Mesenchymal stem cell (in vitro differentiated cells and primary cell): ENCODE data around the gene FKBP8.

Experiments used
- DNase-seq: peaks from one replicate; pipeline ENCODE4 v3.0.0-alpha.2; 2013
- H2AFZ ChIP-seq: one replicate; pipeline ENCODE4 v1.6.1; 2013; ENCODE audit warnings: low read depth, mild to moderate bottlenecking, control low read depth, inconsistent platforms, low read length, moderate library complexity
- H2AK5ac ChIP-seq: 2 replicates; pipeline ENCODE4 v1.6.1; 2013; ENCODE audit warnings: low read length, moderate library complexity, mild to moderate bottlenecking, inconsistent platforms; ENCODE audit not compliant: severe bottlenecking
- H2BK120ac ChIP-seq: one replicate; pipeline ENCODE4 v1.6.1; 2013; ENCODE audit warnings: low read depth, mild to moderate bottlenecking, inconsistent platforms, low read length, moderate library complexity
- H2BK12ac ChIP-seq, 2 experiments: one replicate each; pipeline ENCODE4 v1.6.1; 2013; ENCODE audit warnings: inconsistent platforms in 2 of 2, low read length in 2 of 2, mild to moderate bottlenecking in 2 of 2, moderate library complexity in 2 of 2, control low read depth in 1 of 2
- H2BK15ac ChIP-seq: one replicate; pipeline ENCODE4 v1.6.1; 2013; ENCODE audit warnings: mild to moderate bottlenecking, low read depth, inconsistent platforms; ENCODE audit not compliant: poor library complexity, severe bottlenecking
- H2BK5ac ChIP-seq: 2 replicates; pipeline ENCODE4 v1.6.1; 2013; ENCODE audit warnings: low read depth, mild to moderate bottlenecking, low read length, control low read depth, inconsistent platforms; ENCODE audit not compliant: poor library complexity, severe bottlenecking
- H3K14ac ChIP-seq, 2 experiments: one replicate each; pipeline ENCODE4 v1.6.1; 2013; ENCODE audit warnings: inconsistent platforms in 2 of 2, low read length in 2 of 2, control low read depth in 1 of 2, mild to moderate bottlenecking in 1 of 2, moderate library complexity in 1 of 2
- H3K18ac ChIP-seq, 2 experiments: one replicate each; pipeline ENCODE4 v1.6.1; 2013; ENCODE audit warnings: inconsistent platforms in 2 of 2, low read length in 2 of 2, control low read depth in 1 of 2, low read depth in 1 of 2, mild to moderate bottlenecking in 1 of 2
- H3K23ac ChIP-seq, 2 experiments: one replicate each; pipeline ENCODE4 v1.6.1; 2013; ENCODE audit warnings: inconsistent platforms in 2 of 2, low read length in 2 of 2, mild to moderate bottlenecking in 2 of 2, moderate library complexity in 2 of 2, control low read depth in 1 of 2
- H3K27ac ChIP-seq: 2 replicates; pipeline ENCODE4 v1.5.1; 2013; ENCODE audit warnings: mild to moderate bottlenecking, moderate library complexity, low read length, control low read depth, inconsistent platforms; ENCODE audit not compliant: poor library complexity, severe bottlenecking
- H3K27me3 ChIP-seq, 2 experiments: 2 replicates each; pipeline versions ENCODE4 v1.6.1 to v1.7.0; 2013; ENCODE audit warnings: low read length in 2 of 2, mild to moderate bottlenecking in 2 of 2, moderate library complexity in 2 of 2, control low read depth in 1 of 2, inconsistent platforms in 1 of 2; ENCODE audit not compliant: control insufficient read depth in 1 of 2, insufficient read depth in 1 of 2
- H3K36me3 ChIP-seq, 2 experiments: 2 replicates each; pipeline versions ENCODE4 v1.6.1 to v1.7.0; 2013; ENCODE audit warnings: low read length in 2 of 2, control low read depth in 1 of 2, inconsistent platforms in 1 of 2, low read depth in 1 of 2, mild to moderate bottlenecking in 1 of 2; ENCODE audit not compliant: insufficient read depth in 2 of 2, control insufficient read depth in 1 of 2
- H3K4ac ChIP-seq, 2 experiments: one replicate each; pipeline ENCODE4 v1.6.1; 2013; ENCODE audit warnings: inconsistent platforms in 2 of 2, low read length in 2 of 2, mild to moderate bottlenecking in 2 of 2, moderate library complexity in 2 of 2, control low read depth in 1 of 2, low read depth in 1 of 2
- H3K4me1 ChIP-seq: 2 replicates; pipeline ENCODE4 v1.6.1; 2013; ENCODE audit warnings: low read depth, low read length, control low read depth; ENCODE audit not compliant: control insufficient read depth, insufficient read depth
- H3K4me2 ChIP-seq: 2 replicates; pipeline ENCODE4 v1.6.1; 2013; ENCODE audit warnings: low read length, mild to moderate bottlenecking, inconsistent platforms; ENCODE audit not compliant: poor library complexity, severe bottlenecking
- H3K4me3 ChIP-seq, 2 experiments: 2 replicates each; pipeline versions ENCODE4 v1.5.1 to v1.7.0; 2013; ENCODE audit warnings: low read length in 2 of 2, mild to moderate bottlenecking in 2 of 2, control low read depth in 1 of 2, low read depth in 1 of 2; ENCODE audit not compliant: insufficient read depth in 1 of 2
- H3K79me1 ChIP-seq: replicated peaks from 2 replicates; pipeline ENCODE4 v1.6.1; 2013; ENCODE audit warnings: mild to moderate bottlenecking, control low read depth, low read length, inconsistent platforms; ENCODE audit not compliant: poor library complexity, severe bottlenecking
- H3K9ac ChIP-seq: 2 replicates; pipeline ENCODE4 v1.7.0; 2013; ENCODE audit warnings: mild to moderate bottlenecking, low read length, moderate library complexity
- H3K9me3 ChIP-seq: 2 replicates; pipeline ENCODE4 v1.7.0; 2013; ENCODE audit warnings: mild to moderate bottlenecking, low read length; ENCODE audit not compliant: control insufficient read depth
- H4K8ac ChIP-seq: one replicate; pipeline ENCODE4 v1.6.1; 2013; ENCODE audit warnings: inconsistent platforms, mild to moderate bottlenecking, low read length, moderate library complexity
- H4K91ac ChIP-seq: one replicate; pipeline ENCODE4 v1.6.1; 2013; ENCODE audit warnings: mild to moderate bottlenecking, low read length, inconsistent platforms
- WGBS: methylation state at CpG from one replicate; pipeline ENCODE4 v1.1.7; 2013; ENCODE audit warnings: mixed read lengths; 5-methylcytosine and 5-hydroxymethylcytosine counted together

FKBP8 gene

GRCh38 chr19:18504886-18505610 lies 38.3 kb downstream of the FKBP8 start:
- Histone ChIP-seq H3K36me3 (peaks cover 3 to 26% of the 10 kb centered on the region in 2 experiments), H2BK5ac (no peak overlapping the region), H4K8ac (no peak overlapping the region), H3K9me3 (no peaks in the 10 kb centered on the region), H2BK120ac (no peak overlapping the region), H3K4me3 (no peak overlapping the region), H2BK12ac (peak overlapping the region in 1 of 2 experiments; percentile 51), H3K4me2 (no peak overlapping the region), H3K9ac (no peak overlapping the region), H2AK5ac (no peak overlapping the region), H3K4me1 (peaks cover 64% of the 10 kb centered on the region), H2AFZ (no peak overlapping the region), H3K18ac (peak overlapping the region in 1 of 2 experiments; percentile 46), H3K27me3 (no peaks in the 10 kb centered on the region), H3K14ac (no peak overlapping the region), H3K23ac (no peak overlapping the region), H3K4ac (no peak overlapping the region), H4K91ac (peak overlapping the region; percentile 24), H2BK15ac (no peak overlapping the region), H3K79me1 (peaks cover 12% of the 10 kb centered on the region), H3K27ac (no peak overlapping the region)
- no peak for DNase-seq
- WGBS, result 95% methylated on average over 8 of the region's 8 CpGs

- no peak overlapping the region for H2AK5ac ChIP-seq
- no peaks in the 10 kb centered on the region for H3K9me3 ChIP-seq
- peak overlapping the region in 1 of 2 experiments; percentile 13 for H3K4ac ChIP-seq
- H3K14ac ChIP-seq, result peak overlapping the region in 1 of 2 experiments; percentile 19
- peaks cover 14% of the 10 kb centered on the region for H3K79me1 ChIP-seq
- H4K8ac ChIP-seq, result no peak overlapping the region
- peaks cover 3 to 26% of the 10 kb centered on the region in 2 experiments for H3K36me3 ChIP-seq
- no peak overlapping the region for H2BK120ac ChIP-seq
- no peak overlapping the region for H3K9ac ChIP-seq
- no peak overlapping the region for H3K27ac ChIP-seq
- H3K4me1 ChIP-seq, result peaks cover 62% of the 10 kb centered on the region
- H3K23ac ChIP-seq, result no peak overlapping the region
- DNase-seq, result no peak
- H2BK12ac ChIP-seq, result peak overlapping the region in 1 of 2 experiments; percentile 3
- H3K18ac ChIP-seq, result peak overlapping the region in 1 of 2 experiments; percentile 13
- H3K4me2 ChIP-seq, result peak overlapping the region; percentile 5
- 75% methylated on average over 20 of the region's 20 CpGs for WGBS
- no peak overlapping the region for H3K4me3 ChIP-seq
- H3K27me3 ChIP-seq, result no peaks in the 10 kb centered on the region
- H2AFZ ChIP-seq, result no peak overlapping the region
- H2BK5ac ChIP-seq, result no peak overlapping the region
- no peak overlapping the region for H2BK15ac ChIP-seq
- peak overlapping the region; percentile 35 for H4K91ac ChIP-seq
Observed at GRCh38 chr19:18503971-18504885, 39.1 kb downstream of the FKBP8 start.

GRCh38 chr19:18503337-18503970 lies 39.9 kb downstream of the FKBP8 start:
- peak overlapping the region in 1 of 2 experiments; percentile 28 for H3K14ac ChIP-seq
- no peaks in the 10 kb centered on the region for H3K27me3 ChIP-seq
- H3K9ac ChIP-seq, result no peak overlapping the region
- no peak overlapping the region for H2AFZ ChIP-seq
- H3K36me3 ChIP-seq, result peaks cover 3 to 26% of the 10 kb centered on the region in 2 experiments
- no peak overlapping the region for H2BK15ac ChIP-seq
- H3K4ac ChIP-seq, result peak overlapping the region in 1 of 2 experiments; percentile 13
- peak overlapping the region in 1 of 2 experiments; percentile 13 for H3K18ac ChIP-seq
- no peak overlapping the region for H4K8ac ChIP-seq
- WGBS, result 81% methylated on average over 13 of the region's 15 CpGs
- H2AK5ac ChIP-seq, result no peak overlapping the region
- H2BK5ac ChIP-seq, result no peak overlapping the region
- peak overlapping the region in 1 of 2 experiments; percentile 0 for H2BK12ac ChIP-seq
- H3K23ac ChIP-seq, result no peak overlapping the region
- H3K4me3 ChIP-seq, result no peak overlapping the region
- H3K4me2 ChIP-seq, result no peak overlapping the region
- no peak overlapping the region for H2BK120ac ChIP-seq
- H3K27ac ChIP-seq, result no peak overlapping the region
- H3K79me1 ChIP-seq, result peaks cover 13% of the 10 kb centered on the region
- no peak for DNase-seq
- peak overlapping the region; percentile 35 for H4K91ac ChIP-seq
- H3K4me1 ChIP-seq, result peaks cover 61% of the 10 kb centered on the region
- no peaks in the 10 kb centered on the region for H3K9me3 ChIP-seq
